ENCODE data around the gene FCMR. TPM values are rescaled to one million over a fixed set of nuclear protein-coding genes. Genes with fewer than 3 reads are reported as not detected.

FCMR gene
- total RNA-seq, 2 experiments from 2014 or later: 49.6 to 52.1 TPM

GRCh38 chr1:206905295-206906164 lies 16.2 kb downstream of the FCMR start:
- CTCF ChIA-PET: interaction anchor here (1.1 to 2.5 kb wide), 11 partner anchors 9 to 171 kb away, joined by 3 to 11 read pairs (median 7); partner anchors contain the start of genes FCMR, IL20 and IL24
- DNase-seq: peak; percentile 88
- intact Hi-C loops (cut with micrococcal nuclease): loop anchor here (1.0 to 5.0 kb wide), 7 partner anchors 8 to 433 kb away; partner anchors contain the start of genes IKBKE and IL24
- H3K27me3 Mint-ChIP-seq (ENCODE audit: low read depth): no peaks in the 10 kb centered on the region
- H3K27ac Mint-ChIP-seq: peak overlapping the region; percentile 96
- H3K4me1 Mint-ChIP-seq (ENCODE audit: low read depth): peaks cover 88% of the 10 kb centered on the region
- no peaks in the 10 kb centered on the region for H3K9me3 Mint-ChIP-seq
- peaks cover 59% of the 10 kb centered on the region for H3K36me3 Mint-ChIP-seq (ENCODE audit: low read depth)
- H3K4me3 Mint-ChIP-seq: peak overlapping the region; percentile 40

- Mint-ChIP-seq H3K27me3 (ENCODE audit: low read depth) (no peaks in the 10 kb centered on the region), H3K27ac (peak overlapping the region; percentile 96), H3K36me3 (ENCODE audit: low read depth) (peaks cover 66% of the 10 kb centered on the region), H3K4me1 (ENCODE audit: low read depth) (peaks cover 91% of the 10 kb centered on the region), H3K4me3 (peak overlapping the region; percentile 36), H3K9me3 (no peaks in the 10 kb centered on the region)
- CTCF ChIA-PET: interaction anchor here (0.8 to 2.5 kb wide), 7 partner anchors 8 to 170 kb away, joined by 3 to 11 read pairs (median 7); partner anchors contain the start of genes IL20 and IL24
- intact Hi-C loops (cut with micrococcal nuclease): loop anchor here (1.0 to 5.0 kb wide), 7 partner anchors 7 to 432 kb away; partner anchors contain the start of genes IKBKE and IL24
- no peak for DNase-seq
These were observed 17.2 kb downstream of the FCMR start for GRCh38 chr1:206904423-206905142.

- DNase-seq: no peak
- H3K4me3 Mint-ChIP-seq: no peak overlapping the region
- CTCF ChIA-PET: interaction anchor here (0.6 to 2.1 kb wide), 4 partner anchors 9 to 94 kb away, joined by 3 to 6 read pairs (median 4); no protein-coding TSS in a partner anchor
- H3K27me3 Mint-ChIP-seq (ENCODE audit: low read depth): no peaks in the 10 kb centered on the region
- peak overlapping the region; percentile 96 for H3K27ac Mint-ChIP-seq
- H3K36me3 Mint-ChIP-seq (ENCODE audit: low read depth): peaks cover 65% of the 10 kb centered on the region
- intact Hi-C loops (cut with micrococcal nuclease): loop anchor here (2.0 kb wide), 1 partner anchor 13 kb away; no protein-coding TSS in a partner anchor
- H3K4me1 Mint-ChIP-seq (ENCODE audit: low read depth): peaks cover 93% of the 10 kb centered on the region
- no peaks in the 10 kb centered on the region for H3K9me3 Mint-ChIP-seq
These were observed 18.1 kb downstream of the FCMR start for GRCh38 chr1:206903687-206904086.

GRCh38 chr1:206902702-206903101 lies 19.0 kb downstream of the FCMR start:
- Mint-ChIP-seq H3K36me3 (ENCODE audit: low read depth) (peaks cover 61% of the 10 kb centered on the region), H3K4me3 (no peak overlapping the region), H3K4me1 (ENCODE audit: low read depth) (peaks cover 94% of the 10 kb centered on the region), H3K27ac (peak overlapping the region; percentile 96), H3K9me3 (no peaks in the 10 kb centered on the region), H3K27me3 (ENCODE audit: low read depth) (no peaks in the 10 kb centered on the region)
- CTCF ChIA-PET: interaction anchor here (0.5 to 2.1 kb wide), 3 partner anchors 10 to 285 kb away, joined by 3 to 6 read pairs (median 5); no protein-coding TSS in a partner anchor
- intact Hi-C loops (cut with micrococcal nuclease): no loop called here
- DNase-seq: no peak

GRCh38 chr1:206901944-206902343 lies 19.8 kb downstream of the FCMR start:
- Mint-ChIP-seq H3K4me1 (ENCODE audit: low read depth) (peaks cover 94% of the 10 kb centered on the region), H3K27me3 (ENCODE audit: low read depth) (no peaks in the 10 kb centered on the region), H3K9me3 (no peaks in the 10 kb centered on the region), H3K36me3 (ENCODE audit: low read depth) (peaks cover 64% of the 10 kb centered on the region), H3K27ac (peak overlapping the region; percentile 96), H3K4me3 (no peak overlapping the region)
- intact Hi-C loops (cut with micrococcal nuclease): no loop called here
- CTCF ChIA-PET: interaction anchor here (1.6 to 2.4 kb wide), 2 partner anchors 10 to 23 kb away, joined by 3 to 14 read pairs; no protein-coding TSS in a partner anchor
- DNase-seq: no peak

- H3K4me3 Mint-ChIP-seq: peak overlapping the region; percentile 25
- peaks cover 59% of the 10 kb centered on the region for H3K36me3 Mint-ChIP-seq (ENCODE audit: low read depth)
- CTCF ChIA-PET: interaction anchor here (0.8 to 2.4 kb wide), 7 partner anchors 9 to 165 kb away, joined by 3 to 14 read pairs (median 6); partner anchors contain the start of gene IL20
- H3K27me3 Mint-ChIP-seq (ENCODE audit: low read depth): no peaks in the 10 kb centered on the region
- no peaks in the 10 kb centered on the region for H3K9me3 Mint-ChIP-seq
- intact Hi-C loops (cut with micrococcal nuclease): no loop called here
- peaks cover 94% of the 10 kb centered on the region for H3K4me1 Mint-ChIP-seq (ENCODE audit: low read depth)
- peak overlapping the region; percentile 73 for H3K27ac Mint-ChIP-seq
- no peak for DNase-seq
These were observed 21.6 kb downstream of the FCMR start for GRCh38 chr1:206900149-206900548.

- DNase-seq: no peak
- H3K27ac Mint-ChIP-seq: peak overlapping the region; percentile 98
- peaks cover 55% of the 10 kb centered on the region for H3K36me3 Mint-ChIP-seq (ENCODE audit: low read depth)
These were observed 22.0 kb downstream of the FCMR start for GRCh38 chr1:206899717-206900116.

GRCh38 chr1:206898915-206899431 lies 22.8 kb downstream of the FCMR start:
- Mint-ChIP-seq H3K27ac (peak overlapping the region; percentile 98), H3K27me3 (ENCODE audit: low read depth) (no peaks in the 10 kb centered on the region), H3K9me3 (no peaks in the 10 kb centered on the region), H3K4me1 (ENCODE audit: low read depth) (peaks cover 92% of the 10 kb centered on the region), H3K4me3 (peak overlapping the region; percentile 87), H3K36me3 (ENCODE audit: low read depth) (peaks cover 48% of the 10 kb centered on the region)
- intact Hi-C loops (cut with micrococcal nuclease): no loop called here
- CTCF ChIA-PET: interaction anchor here (1.1 to 2.1 kb wide), 4 partner anchors 13 to 173 kb away, joined by 3 to 8 read pairs (median 5); partner anchors contain the start of gene IL20
- DNase-seq: no peak

More at GRCh38 chr1:206899717-206900116, 22.0 kb downstream of the FCMR start:
- intact Hi-C loops (cut with micrococcal nuclease): no loop called here
- peaks cover 94% of the 10 kb centered on the region for H3K4me1 Mint-ChIP-seq (ENCODE audit: low read depth)
- CTCF ChIA-PET: interaction anchor here (0.8 to 2.1 kb wide), 6 partner anchors 9 to 165 kb away, joined by 3 to 8 read pairs (median 5); partner anchors contain the start of gene IL20
- no peaks in the 10 kb centered on the region for H3K9me3 Mint-ChIP-seq
- H3K27me3 Mint-ChIP-seq (ENCODE audit: low read depth): no peaks in the 10 kb centered on the region
- H3K4me3 Mint-ChIP-seq: peak overlapping the region; percentile 87

GRCh38 chr1:206898089-206898914 lies 23.4 kb downstream of the FCMR start:
- CTCF ChIA-PET: interaction anchor here (1.0 to 2.6 kb wide), 7 partner anchors 7 to 172 kb away, joined by 3 to 17 read pairs (median 6); partner anchors contain the start of gene IL20
- intact Hi-C loops (cut with micrococcal nuclease): no loop called here
- H3K9me3 Mint-ChIP-seq: no peaks in the 10 kb centered on the region
- H3K4me1 Mint-ChIP-seq (ENCODE audit: low read depth): peaks cover 93% of the 10 kb centered on the region
- peak overlapping the region; percentile 87 for H3K4me3 Mint-ChIP-seq
- no peak for DNase-seq
- no peaks in the 10 kb centered on the region for H3K27me3 Mint-ChIP-seq (ENCODE audit: low read depth)
- H3K27ac Mint-ChIP-seq: peak overlapping the region; percentile 98
- H3K36me3 Mint-ChIP-seq (ENCODE audit: low read depth): peaks cover 41% of the 10 kb centered on the region

- no peaks in the 10 kb centered on the region for H3K27me3 Mint-ChIP-seq (ENCODE audit: low read depth)
- H3K4me1 Mint-ChIP-seq (ENCODE audit: low read depth): peaks cover 92% of the 10 kb centered on the region
- CTCF ChIA-PET: interaction anchor here (0.6 to 2.6 kb wide), 10 partner anchors 8 to 171 kb away, joined by 3 to 17 read pairs (median 4); partner anchors contain the start of gene IL20
- intact Hi-C loops (cut with micrococcal nuclease): loop anchor here (1.0 to 2.0 kb wide), 4 partner anchors 8 to 94 kb away; partner anchors contain the start of gene IL20
- peak within 1 kb of the TSS; percentile 98 for H3K27ac Mint-ChIP-seq
- DNase-seq: peak; percentile 91
- H3K4me3 Mint-ChIP-seq: peak within 1 kb of the TSS; percentile 87
- no peaks in the 10 kb centered on the region for H3K9me3 Mint-ChIP-seq
- peaks cover 31% of the 10 kb centered on the region for H3K36me3 Mint-ChIP-seq (ENCODE audit: low read depth)
These were observed 24.6 kb downstream of the FCMR start, which contains the start of gene IL24 for GRCh38 chr1:206897175-206897574. Gene IL24, plus strand, starts transcription at chr1:206897443. Its CDS starts 390 bp downstream, at chr1:206897833.
